ENCODE measurements around the gene ZKSCAN1. TPM values are rescaled to one million over a fixed set of nuclear protein-coding genes. Genes with fewer than 3 reads are reported as not detected.

ZKSCAN1 gene
- total RNA-seq, 2 experiments from 2014 or later = 42.3 to 45.0 TPM

GRCh38 chr7:100088095-100088620 is 72.8 kb downstream of the ZKSCAN1 start:
- H3K9me3 Mint-ChIP-seq = no peaks in the 10 kb centered on the region
- H3K4me3 Mint-ChIP-seq = peak overlapping the region; percentile 90
- DNase-seq = no peak
- H3K27ac Mint-ChIP-seq = peak overlapping the region; percentile 91
- Histone ChIP-seq H3K4me3 (ENCODE audit: low read length) (peak overlapping the region; percentile 92), H3K4me1 (ENCODE audit: insufficient read depth, low read length) (peaks cover 22% of the 10 kb centered on the region), H3K36me3 (ENCODE audit: insufficient read depth, low read length) (peaks cover 29% of the 10 kb centered on the region), H3K9me3 (ENCODE audit: control insufficient read depth in 1 of 2, insufficient read depth in 1 of 2, low read length in 2 of 2) (no peaks in the 10 kb centered on the region), H3K27me3 (ENCODE audit: control insufficient read depth in 1 of 2, insufficient read depth in 2 of 2, low read length in 2 of 2) (no peaks in the 10 kb centered on the region), H3K27ac (ENCODE audit: low read depth in 1 of 2, low read length in 2 of 2) (peak overlapping the region; percentile 80 to 86)
- no peak for ATAC-seq (ENCODE audit: poor library complexity)
- H3K27me3 Mint-ChIP-seq = no peaks in the 10 kb centered on the region
- ChIA-PET POLR2A (interaction anchor here (1.0 to 3.7 kb wide), 5 partner anchors 13 to 588 kb away, joined by 3 to 46 read pairs (median 8); partner anchors contain the start of genes AP4M1, CNPY4, MBLAC1 and MCM7), CTCF (interaction anchor here (1.4 kb wide), 1 partner anchor 43 kb away, joined by 4 read pairs; no protein-coding TSS in a partner anchor)
- H3K36me3 Mint-ChIP-seq (ENCODE audit: low read depth) = peaks cover 38% of the 10 kb centered on the region
- TF ChIP-seq, protein P1, sequence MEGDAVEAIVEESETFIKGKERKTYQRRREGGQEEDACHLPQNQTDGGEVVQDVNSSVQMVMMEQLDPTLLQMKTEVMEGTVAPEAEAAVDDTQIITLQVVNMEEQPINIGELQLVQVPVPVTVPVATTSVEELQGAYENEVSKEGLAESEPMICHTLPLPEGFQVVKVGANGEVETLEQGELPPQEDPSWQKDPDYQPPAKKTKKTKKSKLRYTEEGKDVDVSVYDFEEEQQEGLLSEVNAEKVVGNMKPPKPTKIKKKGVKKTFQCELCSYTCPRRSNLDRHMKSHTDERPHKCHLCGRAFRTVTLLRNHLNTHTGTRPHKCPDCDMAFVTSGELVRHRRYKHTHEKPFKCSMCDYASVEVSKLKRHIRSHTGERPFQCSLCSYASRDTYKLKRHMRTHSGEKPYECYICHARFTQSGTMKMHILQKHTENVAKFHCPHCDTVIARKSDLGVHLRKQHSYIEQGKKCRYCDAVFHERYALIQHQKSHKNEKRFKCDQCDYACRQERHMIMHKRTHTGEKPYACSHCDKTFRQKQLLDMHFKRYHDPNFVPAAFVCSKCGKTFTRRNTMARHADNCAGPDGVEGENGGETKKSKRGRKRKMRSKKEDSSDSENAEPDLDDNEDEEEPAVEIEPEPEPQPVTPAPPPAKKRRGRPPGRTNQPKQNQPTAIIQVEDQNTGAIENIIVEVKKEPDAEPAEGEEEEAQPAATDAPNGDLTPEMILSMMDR (IDR thresholded peaks at IDR 0.05) = no peak
- intact Hi-C loops (cut with DNase I, micrococcal nuclease) = loop anchor here in 1 of 2 experiments (10.0 kb wide), 2 partner anchors 173 to 943 kb away; partner anchors contain the start of genes SMURF1 and TRIM4
- H3K4me1 Mint-ChIP-seq (ENCODE audit: low read depth) = peaks cover 25% of the 10 kb centered on the region

DNA sequence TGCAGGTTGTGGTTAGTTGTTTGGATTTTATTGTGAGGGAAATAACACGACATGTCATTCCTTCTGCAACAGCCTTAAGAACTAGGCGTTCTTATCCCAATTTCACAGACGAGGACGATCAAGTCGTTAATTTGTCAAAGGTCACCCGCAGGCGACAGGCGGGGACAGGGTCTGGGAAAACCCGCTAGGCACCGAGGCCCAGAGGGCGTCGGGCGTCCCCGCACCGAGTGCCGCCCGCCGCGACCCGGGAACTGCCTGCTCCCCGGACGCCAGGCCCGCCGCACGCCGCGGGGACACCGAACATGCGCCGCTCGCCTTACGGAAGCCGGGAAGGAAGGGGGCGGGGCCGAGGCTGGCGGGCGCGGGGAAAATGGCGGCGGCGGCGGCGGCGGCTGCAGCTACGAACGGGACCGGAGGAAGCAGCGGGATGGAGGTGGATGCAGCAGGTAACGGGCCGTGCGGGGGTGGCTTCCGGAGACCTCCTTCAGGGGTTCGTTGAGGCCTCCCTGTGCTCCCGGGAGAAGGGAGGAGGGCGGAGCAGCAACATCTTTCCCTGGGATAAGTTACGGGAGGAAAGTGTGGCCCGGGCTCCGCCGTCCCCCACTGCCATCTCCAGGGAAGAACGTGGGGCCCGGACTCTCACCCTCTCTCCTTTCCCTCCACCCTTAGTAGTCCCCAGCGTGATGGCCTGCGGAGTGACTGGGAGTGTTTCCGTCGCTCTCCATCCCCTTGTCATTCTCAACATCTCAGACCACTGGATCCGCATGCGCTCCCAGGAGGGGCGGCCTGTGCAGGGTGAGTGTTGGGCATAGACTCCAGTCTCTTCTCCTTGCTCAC is 73.4 kb downstream of the ZKSCAN1 start, which contains the start of gene COPS6:
Gene COPS6 (plus strand): TSS at position 349 of the 837 bp plus-strand sequence. CDS start 22 bp downstream, at position 371.
- TF ChIP-seq, protein P1 (IDR thresholded peaks at IDR 0.05) = no peak
- peak within 1 kb of the TSS; percentile 92 for H3K4me3 ChIP-seq (ENCODE audit: low read length)
- ATAC-seq (ENCODE audit: poor library complexity) (peak; percentile 87), DNase-seq (peak; percentile 79 to 94 (median 84))
- H3K36me3 Mint-ChIP-seq (ENCODE audit: low read depth) = peaks cover 45% of the 10 kb centered on the region
- peak within 1 kb of the TSS; percentile 83 to 86 for H3K27ac ChIP-seq (ENCODE audit: low read depth in 1 of 2, low read length in 2 of 2)
- no peaks in the 10 kb centered on the region for H3K27me3 Mint-ChIP-seq
- POLR2A ChIA-PET = interaction anchor here (0.7 to 3.7 kb wide), 8 partner anchors 9 to 589 kb away, joined by 3 to 46 read pairs (median 6); partner anchors contain the start of genes AP4M1, CNPY4, MBLAC1 and MCM7
- peak within 1 kb of the TSS; percentile 91 for H3K27ac Mint-ChIP-seq
- CTCF ChIA-PET = interaction anchor here (1.4 kb wide), 1 partner anchor 42 kb away, joined by 4 read pairs; no protein-coding TSS in a partner anchor
- H3K9me3 ChIP-seq (ENCODE audit: control insufficient read depth in 1 of 2, insufficient read depth in 1 of 2, low read length in 2 of 2) = no peaks in the 10 kb centered on the region
- intact Hi-C loops (cut with DNase I, micrococcal nuclease) = loop anchor here (1.0 to 10.0 kb wide), 3 partner anchors 11 to 944 kb away; partner anchors contain the start of genes SMURF1 (in 1 of the 2) and TRIM4 (in 1 of the 2)
- H3K4me1 Mint-ChIP-seq (ENCODE audit: low read depth) = peaks cover 25% of the 10 kb centered on the region
- H3K36me3 ChIP-seq (ENCODE audit: insufficient read depth, low read length) = peaks cover 36% of the 10 kb centered on the region
- no peaks in the 10 kb centered on the region for H3K27me3 ChIP-seq (ENCODE audit: control insufficient read depth in 1 of 2, insufficient read depth in 2 of 2, low read length in 2 of 2)
- peaks cover 21% of the 10 kb centered on the region for H3K4me1 ChIP-seq (ENCODE audit: insufficient read depth, low read length)
- H3K9me3 Mint-ChIP-seq = no peaks in the 10 kb centered on the region
- H3K4me3 Mint-ChIP-seq = peak within 1 kb of the TSS; percentile 90
